IPS DF 6.9 (cell line): ENCODE data around the gene ACTR1A.
"Not testable (repeated sequence)": the region's sequence is repeated elsewhere in the genome, so short reads cannot be mapped to it uniquely, and the experiment has no call there.

Source experiments
- DNase-seq: peaks from one replicate; pipeline ENCODE4 v3.0.0-alpha.2; 2013; ENCODE audit warnings: low read depth, low spot score
- H3K27ac ChIP-seq: one replicate; pipeline ENCODE4 v1.5.1; 2013; ENCODE audit warnings: low read length, control low read depth
- H3K27me3 ChIP-seq: 2 replicates; pipeline ENCODE4 v1.6.1; 2013; ENCODE audit warnings: mild to moderate bottlenecking, low read length; ENCODE audit not compliant: control insufficient read depth, insufficient read depth
- H3K36me3 ChIP-seq: 2 replicates; pipeline ENCODE4 v1.6.1; 2013; ENCODE audit warnings: low read length; ENCODE audit not compliant: control insufficient read depth, insufficient read depth
- H3K4me1 ChIP-seq: 2 replicates; pipeline ENCODE4 v1.6.1; 2013; ENCODE audit warnings: low read length; ENCODE audit not compliant: control insufficient read depth, insufficient read depth
- H3K4me3 ChIP-seq: 2 replicates; pipeline ENCODE4 v1.5.1; 2013; ENCODE audit warnings: mild to moderate bottlenecking, low read length
- H3K9me3 ChIP-seq: 2 replicates; pipeline ENCODE4 v1.6.1; 2013; ENCODE audit warnings: low read length, inconsistent platforms; ENCODE audit not compliant: control insufficient read depth, insufficient read depth
- WGBS: extraction: QIAGEN DNeasy Blood & Tissue Kit; methylation state at CpG from one replicate; pipeline ENCODE4 v1.1.7; 2013; ENCODE audit warnings: mixed read lengths, missing lambda C conversion rate; ENCODE audit not compliant: insufficient read length, insufficient coverage; 5-methylcytosine and 5-hydroxymethylcytosine counted together

Gene ACTR1A

DNA sequence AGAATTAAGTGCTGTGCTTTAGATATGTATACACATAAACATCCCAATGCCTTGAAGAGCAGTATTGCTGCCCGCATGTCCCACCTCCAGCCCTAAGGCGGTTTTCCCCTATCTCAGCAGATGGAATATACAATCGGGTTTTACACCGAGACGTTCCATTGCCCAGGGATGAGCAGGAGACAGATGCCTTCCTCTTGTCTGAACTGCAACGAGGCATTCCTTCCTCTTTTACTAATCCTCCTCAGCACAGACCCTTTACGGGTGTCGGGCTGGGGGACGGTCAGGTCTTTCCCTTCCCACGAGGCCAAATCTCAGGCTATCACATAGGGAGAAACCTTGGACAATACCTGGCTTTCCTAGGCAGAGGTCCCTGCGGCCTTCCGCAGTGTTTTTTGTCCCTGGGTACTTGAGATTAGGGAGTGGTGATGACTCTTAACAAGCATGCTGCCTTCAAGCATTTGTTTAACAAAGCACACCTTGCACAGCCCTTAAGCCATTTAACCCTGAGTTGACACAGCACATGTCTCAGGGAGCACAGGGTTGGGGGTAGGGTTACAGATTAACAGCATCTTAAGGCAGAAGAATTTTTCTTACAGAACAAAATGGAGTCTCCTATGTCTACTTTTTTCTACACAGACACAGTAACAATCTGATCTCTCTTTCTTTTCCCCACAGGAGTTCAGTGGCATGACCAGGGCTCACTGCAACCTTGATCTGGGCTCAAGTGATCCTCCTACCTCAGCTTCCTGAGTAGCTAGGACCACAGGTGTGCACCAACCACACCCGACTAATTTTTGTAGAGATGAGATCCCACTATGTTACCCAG lies 47.6 kb downstream of the ACTR1A start:
- not testable (repeated sequence) for H3K27ac ChIP-seq, H3K4me1 ChIP-seq, H3K36me3 ChIP-seq, H3K27me3 ChIP-seq, H3K4me3 ChIP-seq, H3K9me3 ChIP-seq, DNase-seq
- WGBS = no CpG with 5 or more reads among the region's 13 CpGs

DNA sequence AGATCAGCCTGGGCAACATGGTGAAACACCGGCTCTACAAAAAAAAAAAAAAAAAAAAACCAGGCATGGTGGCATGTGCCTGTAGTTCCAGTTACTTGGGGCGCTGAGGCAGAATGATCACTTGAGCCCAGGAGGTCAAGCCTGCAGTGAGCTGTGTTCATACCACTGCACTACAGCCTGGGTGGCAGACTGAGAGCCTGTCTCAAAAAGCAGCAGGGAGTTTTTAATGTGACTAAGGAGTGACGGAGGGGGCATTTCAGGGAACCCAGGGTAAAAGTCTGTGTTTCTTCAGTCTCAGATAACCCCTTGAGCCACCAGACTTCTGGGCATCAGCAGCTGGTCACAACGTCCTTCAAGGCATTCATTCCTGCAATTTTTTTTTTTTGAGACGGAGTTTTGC lies 49.0 kb downstream of the ACTR1A start:
- Histone ChIP-seq H3K4me3 (no peak overlapping the region), H3K27ac (no peak overlapping the region), H3K27me3 (no peaks in the 10 kb centered on the region), H3K4me1 (peaks cover 6% of the 10 kb centered on the region), H3K9me3 (no peaks in the 10 kb centered on the region), H3K36me3 (no peaks in the 10 kb centered on the region; the same call in 1 of the 2 replicates)
- no CpG with 5 or more reads among the region's 5 CpGs for WGBS
- no peak for DNase-seq

DNA sequence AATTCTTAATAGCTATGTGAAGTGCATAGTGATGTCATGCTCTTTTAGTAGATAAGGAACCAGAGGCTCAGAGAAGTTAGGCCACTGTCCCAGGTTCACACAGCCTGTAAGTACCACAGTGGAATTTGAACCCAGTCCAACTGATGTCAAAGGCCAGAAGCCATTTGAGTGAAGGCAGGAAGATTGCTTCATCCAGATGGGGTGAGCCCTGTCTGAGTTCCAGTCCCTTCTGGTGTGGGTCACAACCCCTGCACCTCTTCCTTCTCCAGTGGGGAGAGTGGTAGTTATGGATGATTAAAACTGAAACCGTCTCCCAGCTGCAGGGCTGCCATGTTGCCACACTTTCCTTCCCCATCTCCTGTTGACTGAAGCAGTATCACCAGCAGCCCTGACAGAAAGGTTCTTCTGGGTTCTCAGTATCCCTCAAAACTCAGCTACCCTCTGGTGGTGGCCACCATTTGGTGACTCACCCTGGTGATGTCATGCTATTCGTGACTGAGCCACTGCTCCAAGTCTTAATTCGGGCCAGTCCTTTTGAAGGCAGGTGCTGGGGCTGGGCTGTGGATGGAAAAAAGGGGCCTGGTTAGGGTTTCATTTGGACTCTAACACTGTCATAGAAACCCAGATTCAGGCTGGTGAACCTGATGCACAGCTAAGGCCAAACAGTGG lies 49.7 kb downstream of the ACTR1A start:
- Histone ChIP-seq H3K4me1 (peaks cover 6% of the 10 kb centered on the region), H3K4me3 (no peak overlapping the region), H3K36me3 (no peaks in the 10 kb centered on the region; the same call in 1 of the 2 replicates), H3K27me3 (no peaks in the 10 kb centered on the region), H3K9me3 (no peaks in the 10 kb centered on the region), H3K27ac (no peak overlapping the region)
- WGBS = no CpG with 5 or more reads among the region's 3 CpGs
- DNase-seq = no peak

DNA sequence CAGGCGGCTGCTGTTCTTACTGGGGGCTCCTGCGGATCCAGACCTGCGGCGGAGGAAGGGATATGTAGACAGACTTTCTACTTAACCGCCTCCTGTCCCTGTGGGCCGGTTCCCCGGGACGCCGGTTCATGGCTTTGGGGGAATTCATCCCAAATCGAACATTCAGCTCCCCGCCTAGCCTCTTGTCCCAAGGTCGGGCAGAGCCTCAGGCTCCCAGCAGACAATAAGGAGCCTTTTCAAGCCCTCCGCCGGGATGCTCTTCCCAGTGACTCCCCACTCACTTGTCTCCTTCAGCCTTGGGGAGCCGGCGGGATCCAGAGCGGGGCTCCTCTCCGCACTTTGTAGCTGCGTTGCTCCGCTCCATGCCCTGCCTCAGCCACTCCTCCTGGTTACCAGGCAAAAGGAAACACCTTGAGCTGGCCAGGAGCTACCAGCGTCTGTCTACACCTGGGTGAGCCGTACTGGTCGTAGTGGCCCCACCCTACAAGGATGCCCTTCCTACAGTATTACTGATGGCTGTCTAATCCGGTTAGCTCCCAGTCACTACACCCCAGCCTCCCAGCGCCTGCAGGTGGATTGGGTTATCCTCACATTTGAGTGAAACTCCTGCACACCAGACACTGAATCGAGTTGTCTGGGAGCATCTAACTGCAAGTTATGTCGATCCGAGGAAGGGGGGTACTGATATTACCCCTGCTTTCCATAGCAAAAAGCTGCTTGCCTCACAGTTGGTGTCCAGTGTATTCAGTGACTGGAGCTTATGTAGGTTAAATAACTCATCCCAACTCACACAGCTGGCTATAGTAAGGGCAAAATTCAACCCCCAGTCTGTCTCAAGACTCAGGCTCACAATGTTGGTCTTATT lies 51.2 kb downstream of the ACTR1A start, which contains the start of gene C10orf95:
C10orf95 (minus strand) TSS at position 439 of the 865 bp plus-strand sequence. CDS start 450 bp downstream, outside the sequence.
- H3K4me3 ChIP-seq = peak within 1 kb of the TSS; percentile 56
- H3K9me3 ChIP-seq = no peaks in the 10 kb centered on the region
- no peak within 1 kb of the TSS for H3K27ac ChIP-seq
- H3K27me3 ChIP-seq = no peaks in the 10 kb centered on the region
- H3K36me3 ChIP-seq = no peaks in the 10 kb centered on the region; the same call in 1 of the 2 replicates
- H3K4me1 ChIP-seq = peaks cover 6% of the 10 kb centered on the region
- WGBS = no CpG with 5 or more reads among the region's 28 CpGs
- DNase-seq = no peak

DNA sequence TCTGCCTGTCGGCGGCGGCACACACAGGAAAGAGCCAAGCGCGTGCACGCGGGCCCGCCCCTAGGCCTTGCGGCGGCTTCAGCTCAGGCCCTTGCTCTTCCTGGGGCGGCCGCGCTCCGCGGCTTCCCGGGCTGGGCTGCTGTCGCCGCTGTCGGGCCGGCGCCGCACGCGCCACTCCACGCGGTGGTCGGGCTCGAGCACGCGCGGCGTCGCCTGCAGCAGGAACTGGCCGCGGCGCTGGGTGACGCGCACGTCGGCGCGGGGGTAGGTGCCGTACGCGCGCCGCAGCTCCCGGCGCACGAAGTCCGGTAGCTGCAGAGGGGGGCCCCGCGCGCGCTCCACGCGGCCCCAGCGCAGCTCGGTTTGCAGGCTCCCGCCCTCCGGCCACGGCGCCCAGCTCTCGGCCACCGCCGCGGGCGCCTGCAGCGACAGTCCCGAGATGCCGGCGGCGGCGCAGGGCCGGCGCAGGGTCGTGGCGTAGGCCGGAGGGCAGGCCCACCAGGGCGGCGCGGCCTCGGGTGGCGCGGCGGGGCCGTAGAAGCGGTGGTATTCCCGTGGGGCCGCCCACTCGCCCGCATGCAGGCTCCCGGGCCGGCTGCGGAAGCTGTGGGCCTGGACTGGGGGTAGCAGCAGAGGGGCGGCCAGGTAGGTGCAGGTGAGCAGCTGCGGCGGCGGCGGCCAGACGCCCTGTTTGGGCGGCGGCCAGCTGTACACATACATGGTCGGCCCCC lies 52.0 kb downstream of the ACTR1A start:
- no peak for DNase-seq
- WGBS = no CpG with 5 or more reads among the region's 104 CpGs
- Histone ChIP-seq H3K9me3 (no peaks in the 10 kb centered on the region), H3K4me3 (peak overlapping the region; percentile 56), H3K27me3 (no peaks in the 10 kb centered on the region), H3K4me1 (peaks cover 6% of the 10 kb centered on the region), H3K36me3 (no peaks in the 10 kb centered on the region), H3K27ac (no peak overlapping the region)

DNA sequence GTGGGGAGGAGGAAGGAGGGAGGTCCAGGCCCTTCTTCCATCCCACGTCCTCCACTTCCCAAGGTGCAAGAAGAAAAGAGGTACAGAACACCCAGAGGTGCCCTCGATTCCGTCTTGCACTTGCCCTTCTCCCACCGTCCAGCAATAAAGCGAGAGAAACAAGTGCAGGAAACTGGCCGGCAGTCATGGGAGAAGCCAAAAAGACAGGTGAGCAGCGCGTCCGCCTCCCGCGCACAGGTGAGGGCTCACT lies 52.5 kb downstream of the ACTR1A start:
- DNase-seq = no peak
- H3K36me3 ChIP-seq = no peaks in the 10 kb centered on the region
- peak overlapping the region; percentile 56 for H3K4me3 ChIP-seq
- WGBS = no CpG with 5 or more reads among the region's 11 CpGs
- no peaks in the 10 kb centered on the region for H3K27me3 ChIP-seq
- no peak overlapping the region for H3K27ac ChIP-seq
- H3K9me3 ChIP-seq = no peaks in the 10 kb centered on the region
- H3K4me1 ChIP-seq = peaks cover 5% of the 10 kb centered on the region; the same call in 1 of the 2 replicates

DNA sequence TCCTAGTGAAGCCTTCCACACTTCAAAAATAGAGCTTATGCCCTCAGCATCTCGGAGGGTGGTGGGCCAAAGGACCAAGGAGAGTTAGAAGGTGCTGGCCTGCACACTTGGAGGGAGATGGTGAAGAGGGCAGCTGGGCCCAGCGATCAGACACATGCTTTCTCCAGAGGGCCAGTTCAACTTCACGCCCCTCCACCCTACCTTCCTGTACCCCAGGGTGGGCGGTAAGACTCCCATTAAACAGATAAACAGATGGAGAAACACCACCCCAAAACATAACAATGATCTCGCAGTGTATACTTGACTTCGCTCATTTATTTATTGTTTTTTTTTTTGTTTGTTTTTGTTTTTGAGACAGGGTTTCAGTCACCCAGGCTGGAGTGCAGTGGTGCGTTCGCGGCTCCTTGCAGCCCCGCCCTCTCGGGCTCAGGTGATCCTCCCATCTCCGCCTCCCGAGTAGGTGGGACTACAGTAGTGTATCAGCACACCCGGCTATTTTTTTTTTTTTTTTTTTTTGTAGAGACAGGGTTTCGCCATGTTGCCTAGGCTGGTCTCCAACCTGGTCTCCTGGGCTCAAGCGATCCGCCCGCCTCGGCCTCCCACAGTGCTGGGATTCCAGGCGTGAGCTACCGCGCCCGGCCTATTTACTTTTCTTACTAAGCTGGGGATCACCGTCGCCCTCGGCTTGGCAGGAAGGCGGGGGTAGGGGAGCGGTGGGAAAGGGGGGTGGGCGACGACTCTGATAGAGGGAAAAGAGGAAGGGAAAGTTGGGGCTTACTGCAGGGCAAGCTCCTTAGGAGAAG lies 53.0 kb downstream of the ACTR1A start:
- Histone ChIP-seq H3K4me3 (peak overlapping the region; percentile 56; the same call in 1 of the 2 replicates), H3K27me3 (no peaks in the 10 kb centered on the region), H3K9me3 (no peaks in the 10 kb centered on the region), H3K27ac (no peak overlapping the region), H3K4me1 (peaks cover 5% of the 10 kb centered on the region; the same call in 1 of the 2 replicates), H3K36me3 (no peaks in the 10 kb centered on the region)
- no CpG with 5 or more reads among the region's 30 CpGs for WGBS
- DNase-seq = no peak

DNA sequence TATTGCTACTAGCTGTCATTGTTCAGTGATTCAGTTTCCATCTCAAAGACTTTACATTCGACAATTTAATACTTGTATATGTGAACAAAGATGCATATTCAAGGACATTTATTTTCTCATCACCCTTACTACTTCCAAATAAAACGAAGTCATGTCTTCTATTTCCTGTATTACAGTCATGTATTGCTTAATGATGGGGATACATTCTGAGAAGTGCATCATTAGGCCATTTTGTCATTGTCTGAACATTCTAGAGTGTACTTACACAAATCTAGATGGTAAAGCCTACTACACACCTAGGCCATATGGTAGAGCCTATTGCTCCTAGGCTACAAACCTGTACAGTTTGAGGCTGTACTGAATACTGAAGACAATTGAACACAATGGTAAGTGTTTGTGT lies 57.7 kb downstream of the ACTR1A start:
- no peak for DNase-seq
- H3K4me1 ChIP-seq = peaks cover 2% of the 10 kb centered on the region; the same call in 1 of the 2 replicates
- no CpG with 5 or more reads among the region's 2 CpGs for WGBS

DNA sequence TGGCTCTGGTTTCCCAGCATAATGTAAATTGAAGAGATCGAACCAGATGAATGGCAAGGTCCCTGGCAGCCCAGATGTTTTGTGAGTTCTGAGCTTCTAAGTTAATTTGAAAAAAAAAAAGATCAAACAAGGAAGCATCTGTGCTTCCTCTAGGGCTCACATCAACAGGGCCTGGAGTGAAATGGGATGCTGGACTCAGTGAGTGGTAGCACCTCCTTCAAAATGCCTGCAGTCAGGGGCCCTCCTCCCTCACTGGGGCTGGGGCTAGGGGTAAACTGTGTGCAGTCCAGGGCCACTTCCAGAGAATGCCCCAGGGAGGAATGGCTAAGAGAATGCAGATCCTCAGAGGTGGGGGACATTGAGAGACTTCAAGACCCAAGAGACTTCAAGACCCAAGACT lies 64.1 kb downstream of the ACTR1A start:
- no peak overlapping the region for H3K27ac ChIP-seq
- H3K4me3 ChIP-seq = no peak overlapping the region
- no CpG with 5 or more reads among the region's 1 CpG for WGBS
- H3K4me1 ChIP-seq = peaks cover 2% of the 10 kb centered on the region; the same call in 1 of the 2 replicates
- peaks cover 23% of the 10 kb centered on the region for H3K27me3 ChIP-seq
- no peak for DNase-seq
- no peaks in the 10 kb centered on the region for H3K9me3 ChIP-seq
- no peaks in the 10 kb centered on the region for H3K36me3 ChIP-seq

More for the DNA sequence above, 57.7 kb downstream of the ACTR1A start:
- Histone ChIP-seq H3K36me3 (no peaks in the 10 kb centered on the region), H3K27me3 (no peaks in the 10 kb centered on the region), H3K9me3 (no peaks in the 10 kb centered on the region), H3K27ac (no peak overlapping the region), H3K4me3 (no peak overlapping the region)
